SH-SY5Y (cell line): ENCODE results near the gene WDHD1.

Source experiments
- GATA2 ChIP-seq: IDR thresholded peaks from 2 replicates; pipeline ENCODE4 v1.6.1; 2011; ENCODE audit warnings: mild to moderate bottlenecking, low read depth, low read length
- GATA3 ChIP-seq: IDR thresholded peaks from 2 replicates; pipeline ENCODE4 v1.6.1; 2011; ENCODE audit warnings: low read depth, mild to moderate bottlenecking, low read length, moderate library complexity

DNA sequence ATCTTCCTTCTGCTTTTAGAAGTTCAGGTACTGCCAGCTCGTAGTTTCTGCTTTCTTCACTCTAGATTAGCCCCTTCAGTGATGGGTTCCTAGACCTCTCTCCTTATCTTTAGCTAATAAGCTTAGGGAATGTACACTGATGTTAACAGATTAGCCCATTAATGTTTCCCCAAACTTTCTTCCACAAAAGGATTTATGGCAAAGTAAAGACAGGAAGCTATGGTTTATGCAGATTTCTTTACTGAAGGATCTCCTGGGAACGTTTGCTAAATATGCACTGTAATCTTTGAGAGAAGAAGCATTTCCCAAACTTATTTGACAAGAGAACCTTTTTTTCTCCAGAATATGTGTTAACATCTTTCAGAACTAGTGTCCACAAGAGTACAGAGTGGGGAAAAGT lies 4.3 kb upstream of the WDHD1 start:
- TF ChIP-seq GATA2 (no peak), GATA3 (no peak)
